Neural cell (in vitro differentiated cells): ENCODE results near the gene MYPN.

ENCODE experiments used
- CTCF ChIP-seq: fragments of 450-650 bp; IDR thresholded peaks from 2 replicates; pipeline ENCODE4 v1.5.1; 2014; ENCODE audit warnings: antibody characterized with exemption, mild to moderate bottlenecking, moderate library complexity; ENCODE audit not compliant: poor library complexity, severe bottlenecking
- EZH2 ChIP-seq: fragments of 200-600, 300-800 bp; shearing (Covaris generic), sonication (generic); IDR thresholded peaks from 2 replicates; pipeline ENCODE4 v1.6.1; 2014; ENCODE audit warnings: antibody characterized with exemption, low read length, borderline replicate concordance, mild to moderate bottlenecking; ENCODE audit not compliant: insufficient read depth, poor library complexity, severe bottlenecking
- POLR2AphosphoS5 ChIP-seq: IDR thresholded peaks from 2 replicates; pipeline ENCODE4 v1.6.1; 2012
- REST ChIP-seq: IDR thresholded peaks from 2 replicates; pipeline ENCODE4 v1.6.1; 2012; ENCODE audit warnings: borderline replicate concordance
- SMC3 ChIP-seq: fragments of 450-650 bp; conservative IDR thresholded peaks from 2 replicates; pipeline ENCODE4 v1.6.1; 2014; ENCODE audit warnings: antibody characterized with exemption, mild to moderate bottlenecking, moderate library complexity; ENCODE audit not compliant: poor library complexity
- TAF1 ChIP-seq: IDR thresholded peaks from 2 replicates; pipeline ENCODE4 v1.6.1; 2012; ENCODE audit warnings: low read depth

GRCh38 chr10:68096913-68097516 is 12.3 kb upstream of the MYPN start:
- TF ChIP-seq CTCF (no peak), TAF1 (no peak), REST (no peak), POLR2AphosphoS5 (no peak), EZH2 (no peak), SMC3 (no peak)
